GF-D8 (cell line): Measurements from ENCODE around the gene SMPD2.
"Not testable (repeated sequence)": the region's sequence is repeated elsewhere in the genome, so short reads cannot be mapped to it uniquely, and the experiment has no call there.

Experiments used
- DNase-seq: peaks from one replicate; lab custom pipeline; 2025; lab: John Stamatoyannopoulos, UW

The SMPD2 gene

DNA sequence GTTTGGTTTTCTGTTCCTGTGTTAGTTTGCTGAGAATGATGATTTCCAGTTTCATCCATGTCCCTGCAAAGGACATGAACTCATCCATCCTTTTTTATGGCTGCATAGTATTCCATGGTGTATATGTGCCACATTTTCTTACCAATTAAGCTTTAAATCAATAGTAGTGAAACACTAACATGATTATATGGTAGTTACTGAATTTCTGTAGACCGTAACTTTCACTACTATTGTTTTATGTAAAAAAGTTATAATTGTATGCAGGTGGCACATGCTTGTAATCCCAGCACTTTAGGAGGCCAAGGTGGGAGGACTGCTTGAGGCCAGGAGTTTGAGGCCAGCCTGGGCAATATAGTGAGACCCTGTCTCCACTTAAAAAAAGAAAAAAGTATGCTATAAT is 20.7 kb downstream of the SMPD2 start:
- DNase-seq = not testable (repeated sequence)

DNA sequence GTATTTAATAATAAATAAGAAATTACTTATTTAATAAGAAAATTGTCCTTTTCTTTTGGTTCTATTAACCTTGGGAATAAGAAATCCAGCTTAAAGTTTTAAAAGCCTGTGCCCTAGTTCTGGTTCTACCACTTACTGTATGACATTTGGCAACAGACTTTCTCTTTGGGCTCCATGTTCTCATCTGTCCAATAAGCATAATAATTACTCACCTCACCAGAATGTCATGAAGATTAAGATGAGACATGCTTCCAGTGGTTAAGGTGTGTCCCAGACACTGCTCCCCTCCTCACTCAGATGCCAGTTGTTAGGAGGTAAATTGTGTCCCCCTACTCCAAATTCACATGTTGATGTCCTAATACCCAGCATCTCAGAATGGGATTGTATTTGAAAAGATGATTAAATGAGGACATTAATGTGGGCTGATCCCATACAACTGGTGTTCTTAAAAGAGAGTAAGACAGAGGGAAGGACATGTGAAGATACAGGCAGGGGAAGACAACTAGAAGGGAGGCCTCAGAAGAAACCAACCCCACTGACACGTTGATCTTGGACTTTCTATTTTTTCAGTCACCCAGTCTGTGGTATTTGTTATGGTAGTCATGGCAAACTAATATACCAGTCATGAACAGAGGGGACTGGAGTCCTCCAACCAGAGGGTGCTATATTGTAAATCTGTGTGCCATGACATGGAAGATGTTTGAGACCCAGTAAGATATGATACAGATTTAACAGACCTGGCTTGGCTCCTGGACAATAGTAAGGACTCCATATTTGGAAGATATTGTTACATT is 21.4 kb downstream of the SMPD2 start:
- no peak for DNase-seq

DNA sequence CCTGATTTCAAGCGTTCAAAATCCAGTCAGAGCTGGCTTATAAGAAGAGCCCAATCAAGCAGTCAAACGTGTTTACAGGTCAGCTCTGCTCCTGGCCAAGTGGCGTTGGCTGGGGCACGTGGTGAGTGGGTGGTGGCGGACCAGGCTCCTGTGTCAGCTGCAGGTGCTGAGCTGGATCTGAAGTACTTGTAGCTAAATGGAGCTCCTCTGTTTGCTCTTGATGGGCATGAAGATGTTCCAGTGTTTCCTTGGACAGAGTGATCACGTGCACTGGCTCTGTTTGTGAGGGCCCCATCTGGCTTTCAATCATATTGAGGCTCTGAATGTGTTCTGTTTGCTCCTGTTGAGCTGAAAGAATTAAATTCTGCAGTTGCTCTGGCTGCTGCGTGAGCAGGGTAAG is 25.2 kb downstream of the SMPD2 start:
- no peak for DNase-seq

DNA sequence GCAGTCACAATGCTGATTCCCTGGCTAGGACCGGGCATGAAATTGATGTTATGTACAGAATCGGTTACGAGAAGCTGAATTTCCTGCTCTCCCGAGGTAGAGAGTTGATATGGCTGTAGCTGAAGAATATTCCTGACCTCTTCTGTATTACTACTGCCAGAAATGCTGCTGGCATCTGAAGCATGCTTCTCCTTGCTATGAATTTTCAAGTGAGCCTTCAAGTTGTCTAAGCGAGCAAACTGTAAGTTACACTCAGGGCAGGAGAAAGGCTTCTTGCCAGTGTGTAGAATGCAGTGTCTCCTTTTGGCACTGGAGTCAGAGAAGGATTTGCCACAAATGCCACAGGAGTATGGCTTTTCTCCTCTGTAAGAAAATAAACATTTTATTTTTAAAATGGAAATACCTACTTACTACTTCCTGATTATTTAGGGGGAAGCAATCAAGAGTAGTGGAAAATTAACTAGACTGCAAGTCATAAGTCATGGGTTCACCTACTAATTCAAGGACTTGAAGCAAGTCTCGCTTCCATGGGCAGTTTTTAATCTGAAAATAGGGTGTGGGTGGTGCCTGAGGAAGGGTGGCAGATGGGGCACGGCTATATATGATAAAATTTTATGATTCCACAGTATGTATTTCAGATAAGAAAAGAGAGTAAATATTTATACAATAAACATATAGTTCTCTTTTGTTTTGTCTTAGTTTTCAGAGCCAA is 25.8 kb downstream of the SMPD2 start:
- no peak for DNase-seq

DNA sequence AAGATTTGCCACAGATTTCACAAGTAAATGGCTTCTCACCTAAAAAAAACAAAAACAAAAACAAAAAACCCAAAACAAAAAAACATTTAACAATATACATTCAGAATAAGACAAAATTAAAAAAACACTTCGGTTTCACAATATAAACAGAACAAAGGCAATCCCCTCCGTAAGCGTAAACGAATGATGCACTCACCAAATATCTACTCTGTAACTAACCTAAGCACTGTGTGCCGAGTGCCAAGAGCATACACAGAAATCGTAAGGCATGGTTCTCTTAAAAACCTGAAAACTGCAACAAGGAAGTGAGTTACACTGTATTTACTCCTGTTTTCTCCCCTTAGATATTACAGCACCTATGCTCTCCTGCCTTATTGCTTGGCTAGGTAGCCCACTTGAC is 27.2 kb downstream of the SMPD2 start:
- DNase-seq = no peak

DNA sequence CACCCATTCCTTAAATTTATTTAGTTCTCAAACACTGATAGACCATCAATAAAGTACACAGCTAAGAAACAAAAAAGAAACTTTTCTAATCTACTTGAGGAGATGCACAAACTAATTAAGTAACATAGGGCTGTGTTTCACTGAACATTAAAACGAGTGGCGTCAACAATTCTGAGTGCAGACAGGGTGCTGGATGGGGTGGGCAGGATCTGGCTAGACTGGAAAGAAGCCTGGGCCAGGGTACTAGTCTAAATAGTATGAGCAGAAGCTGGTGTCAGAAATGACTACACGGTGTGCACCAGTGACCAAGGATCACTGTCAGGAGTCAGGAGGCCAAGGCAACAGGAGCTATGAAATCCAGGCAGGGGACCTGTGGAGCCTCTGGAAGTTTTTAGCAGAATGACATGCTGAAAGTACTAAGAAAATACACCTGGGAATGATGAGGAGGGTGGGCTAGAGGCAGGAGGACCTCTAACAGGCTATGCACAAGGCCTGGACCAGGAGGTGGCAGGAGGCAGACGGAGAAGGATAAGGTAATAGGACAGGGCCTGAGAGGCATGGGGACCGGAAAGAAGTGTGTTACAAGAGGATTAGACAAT is 29.2 kb downstream of the SMPD2 start:
- no peak for DNase-seq

DNA sequence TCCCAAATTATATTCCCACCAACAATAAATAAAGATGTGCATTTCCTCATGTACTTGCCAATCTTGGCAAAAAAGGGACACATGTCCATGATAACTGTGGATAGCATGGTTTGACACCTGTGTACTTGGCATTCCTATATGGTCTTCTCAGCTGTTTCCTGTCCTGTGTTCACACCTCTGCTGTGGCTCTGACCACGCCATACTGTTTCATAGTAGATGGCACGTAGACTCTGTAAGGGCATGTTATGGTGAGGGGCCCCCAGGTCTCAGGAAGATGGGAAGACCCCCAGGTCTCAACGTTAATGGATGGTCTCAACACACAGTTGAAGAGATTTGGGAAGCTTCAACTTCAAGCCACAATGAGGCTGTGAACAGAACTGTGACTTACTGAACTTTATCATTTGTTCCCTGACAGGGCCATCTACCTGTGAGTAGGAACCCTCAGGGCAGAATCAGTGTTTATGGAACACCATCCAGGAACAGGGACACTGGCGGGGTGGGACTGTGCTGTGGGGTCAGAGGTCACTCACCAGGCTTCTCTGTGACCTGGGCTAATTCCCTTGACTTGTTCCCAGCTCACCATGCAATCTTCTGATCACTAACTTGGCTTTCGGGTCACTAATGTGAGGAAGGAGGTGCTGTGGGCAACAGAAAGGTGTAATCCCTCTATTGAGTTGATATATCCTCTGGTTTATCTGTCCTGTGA is 30.7 kb downstream of the SMPD2 start:
- no peak for DNase-seq

DNA sequence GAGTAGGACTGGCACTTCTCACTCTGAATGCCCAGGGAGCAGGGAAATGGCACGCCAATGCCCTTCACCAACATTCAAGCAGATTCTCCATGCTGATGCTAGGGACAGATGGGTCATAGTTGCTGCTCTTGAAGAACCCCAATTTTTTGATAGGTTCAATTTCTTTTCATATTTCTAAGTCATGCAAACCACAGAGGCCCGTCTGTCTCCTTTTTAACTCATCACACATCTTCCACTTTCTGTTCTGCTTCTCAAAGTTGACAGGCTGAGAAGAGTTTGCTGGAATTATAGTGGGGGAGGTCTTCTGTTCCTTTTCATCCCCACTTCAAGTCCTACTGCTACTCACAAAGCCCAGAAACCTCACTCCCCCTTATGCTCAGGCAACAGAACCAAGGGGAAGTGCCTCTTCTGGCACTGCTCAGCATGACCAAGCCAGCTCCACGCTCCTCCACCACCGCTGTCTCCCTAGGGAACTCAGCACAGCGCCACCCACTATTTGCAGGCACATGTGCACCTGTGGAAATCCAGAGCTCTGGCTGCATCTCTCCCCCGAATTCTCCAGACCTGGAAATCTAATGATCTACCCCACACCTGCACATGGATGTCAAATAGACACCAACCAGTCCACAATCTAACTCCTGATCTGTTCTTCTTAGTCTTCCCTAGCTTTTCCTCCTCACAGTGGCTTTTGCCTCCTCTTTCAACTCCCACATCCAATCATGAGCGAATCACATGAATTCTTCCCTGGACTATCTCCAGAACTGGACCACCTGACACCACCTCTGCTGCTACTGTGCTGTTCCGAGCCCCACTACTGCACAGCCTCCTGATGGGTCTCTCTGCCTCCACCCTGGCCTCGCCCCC is 31.8 kb downstream of the SMPD2 start:
- no peak for DNase-seq

DNA sequence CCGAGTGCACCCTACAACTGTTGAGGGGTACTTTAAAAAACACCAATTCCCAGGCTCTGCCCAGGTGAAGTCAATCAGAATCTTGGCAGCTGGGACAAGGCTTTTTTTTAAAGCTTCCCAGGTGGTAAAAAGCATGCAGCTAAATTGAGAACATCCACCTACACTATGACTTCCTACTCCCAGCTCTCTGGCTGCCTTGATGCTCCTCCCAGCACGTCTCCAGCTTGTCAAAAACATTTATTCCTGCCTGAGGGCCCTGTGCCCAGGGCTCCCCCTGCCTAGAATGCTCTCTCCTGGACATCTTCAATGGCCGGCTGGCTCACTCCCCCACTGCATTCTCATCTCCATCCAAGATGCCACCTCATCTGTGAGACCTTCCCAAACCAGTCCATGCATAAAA is 32.6 kb downstream of the SMPD2 start:
- no peak for DNase-seq

DNA sequence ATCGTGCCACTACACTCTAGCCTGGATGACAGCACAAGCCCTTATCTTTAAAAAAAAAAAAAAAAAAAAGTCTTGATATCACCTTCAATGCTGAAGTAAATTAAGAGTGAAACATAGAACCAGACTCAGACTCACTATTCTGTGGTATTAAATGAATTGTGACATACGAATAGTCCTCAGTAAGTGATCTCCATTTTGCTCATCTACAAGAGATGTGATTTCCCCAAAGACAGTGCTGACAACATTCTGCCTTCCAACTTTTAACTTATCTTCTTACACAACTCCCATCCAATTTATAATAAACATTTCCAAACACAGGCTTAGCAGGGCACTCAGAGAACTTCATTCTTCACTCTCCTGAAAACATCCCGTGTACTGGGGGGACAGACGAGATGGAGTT is 34.5 kb downstream of the SMPD2 start:
- DNase-seq = no peak

DNA sequence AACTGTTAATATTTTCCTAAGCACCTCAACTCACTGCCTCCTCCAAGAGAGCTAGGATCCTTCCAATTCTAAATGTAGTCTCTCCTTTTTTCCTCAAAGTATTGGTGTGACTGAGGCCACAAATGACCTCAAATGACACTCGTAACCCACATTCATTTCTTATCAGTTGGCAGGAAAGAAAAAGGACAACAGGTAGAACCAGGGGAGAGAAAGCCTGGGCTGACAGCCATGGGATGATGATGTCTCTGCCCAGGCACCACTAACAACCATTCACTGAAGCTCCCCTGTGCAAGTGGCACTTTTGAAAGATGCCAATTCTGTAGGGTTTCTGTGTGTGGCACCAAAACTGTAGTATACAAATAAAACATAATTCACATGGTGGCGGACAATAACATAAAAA is 35.1 kb downstream of the SMPD2 start:
- no peak for DNase-seq

DNA sequence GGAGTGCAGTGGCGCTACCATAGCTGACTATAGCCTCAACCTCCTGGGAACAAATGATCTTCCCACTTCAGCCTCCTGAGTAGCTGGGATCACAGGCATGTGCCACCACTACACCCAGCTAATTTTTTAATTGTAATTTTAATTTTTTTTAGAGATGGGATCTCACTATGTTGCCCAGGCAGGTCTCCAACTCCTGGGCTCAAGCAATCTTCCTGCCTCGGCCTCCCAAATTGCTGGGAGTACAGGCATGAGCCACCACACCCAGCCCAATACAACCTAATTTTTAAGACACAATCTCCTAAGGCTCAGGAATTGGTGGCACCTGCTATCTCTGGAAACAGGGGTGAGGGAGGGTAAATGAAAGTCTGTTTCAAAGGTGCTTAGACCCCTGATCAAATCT is 36.7 kb downstream of the SMPD2 start:
- no peak for DNase-seq

DNA sequence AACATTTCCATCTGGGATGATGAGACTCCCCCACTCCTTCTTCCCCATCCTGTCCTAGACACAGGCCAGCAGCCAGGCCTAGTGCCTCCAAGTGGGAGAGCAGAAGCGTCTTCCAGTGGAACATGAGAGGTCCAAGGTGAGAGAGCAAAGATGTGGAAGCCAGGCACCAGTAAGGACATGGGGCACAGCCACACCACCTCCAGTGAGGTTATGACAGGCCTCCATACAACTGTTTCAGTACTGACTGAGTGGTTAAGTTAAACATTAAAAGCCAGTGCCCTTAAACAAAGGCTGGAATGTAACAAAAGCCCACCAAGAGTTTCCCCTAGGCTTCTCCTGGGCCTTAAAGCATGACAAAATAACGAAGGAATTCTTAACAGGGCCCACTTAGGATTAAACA is 37.2 kb downstream of the SMPD2 start:
- DNase-seq = no peak

DNA sequence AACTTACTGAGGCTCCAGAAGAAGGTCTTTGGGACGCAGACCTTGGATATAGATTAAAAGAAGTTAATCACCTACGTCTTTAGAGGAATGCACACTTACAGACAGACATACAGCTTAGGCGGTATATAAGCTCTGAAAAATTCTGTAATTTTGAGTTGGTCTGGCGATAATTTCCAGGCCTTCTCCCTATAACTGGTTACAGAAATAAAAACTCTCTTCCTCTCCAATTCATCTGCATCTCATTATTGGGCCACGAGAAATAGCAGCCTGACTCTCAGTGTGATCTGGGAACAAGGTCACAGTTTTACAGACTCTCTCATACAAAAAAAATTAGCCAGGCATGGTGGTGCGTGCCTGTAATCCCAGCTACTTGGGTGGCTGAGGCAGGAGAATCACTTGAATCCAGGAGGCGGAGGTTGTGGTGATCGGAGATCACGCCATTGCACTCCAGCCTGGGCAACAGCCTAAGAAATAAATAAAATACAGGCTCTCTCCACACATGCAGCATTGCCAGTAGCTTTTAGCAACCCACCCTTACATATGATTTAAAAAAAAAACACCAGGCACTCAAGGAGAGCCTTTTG is 37.8 kb downstream of the SMPD2 start:
- DNase-seq = no peak

DNA sequence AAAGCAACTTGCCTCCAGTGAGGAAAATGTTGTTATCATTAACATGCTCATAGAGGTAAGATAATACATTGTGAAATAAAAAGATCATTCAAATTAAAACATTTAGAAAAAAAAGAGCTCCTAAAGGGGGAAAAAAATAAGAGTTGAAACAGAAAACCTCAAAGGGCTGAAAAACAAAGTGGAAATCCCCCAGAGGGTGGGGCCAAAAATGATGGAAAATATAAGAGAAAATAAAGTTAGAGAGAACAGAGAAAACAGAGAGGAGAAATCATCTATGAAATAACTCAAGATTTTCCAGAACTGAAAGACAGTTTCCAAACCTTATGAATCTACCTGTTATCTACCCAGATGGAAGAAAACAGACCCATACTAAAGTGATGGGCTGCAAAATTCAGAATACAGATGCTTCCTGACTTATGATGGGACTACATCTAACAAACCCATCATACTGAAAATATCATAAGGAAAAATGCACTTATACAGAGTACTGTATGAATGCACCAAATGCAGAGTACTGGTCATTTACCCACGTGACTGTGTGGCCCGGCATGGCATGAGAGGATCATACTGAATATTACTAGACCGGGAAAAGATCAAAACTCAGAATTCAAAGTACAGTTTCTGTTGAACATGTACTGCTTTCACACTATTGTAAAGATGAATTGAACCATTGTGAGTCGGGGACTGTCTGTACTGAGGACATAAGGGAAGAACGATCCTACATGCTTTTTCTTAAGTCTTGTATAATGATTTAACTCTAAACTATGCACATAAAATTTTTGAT is 38.5 kb downstream of the SMPD2 start:
- no peak for DNase-seq

DNA sequence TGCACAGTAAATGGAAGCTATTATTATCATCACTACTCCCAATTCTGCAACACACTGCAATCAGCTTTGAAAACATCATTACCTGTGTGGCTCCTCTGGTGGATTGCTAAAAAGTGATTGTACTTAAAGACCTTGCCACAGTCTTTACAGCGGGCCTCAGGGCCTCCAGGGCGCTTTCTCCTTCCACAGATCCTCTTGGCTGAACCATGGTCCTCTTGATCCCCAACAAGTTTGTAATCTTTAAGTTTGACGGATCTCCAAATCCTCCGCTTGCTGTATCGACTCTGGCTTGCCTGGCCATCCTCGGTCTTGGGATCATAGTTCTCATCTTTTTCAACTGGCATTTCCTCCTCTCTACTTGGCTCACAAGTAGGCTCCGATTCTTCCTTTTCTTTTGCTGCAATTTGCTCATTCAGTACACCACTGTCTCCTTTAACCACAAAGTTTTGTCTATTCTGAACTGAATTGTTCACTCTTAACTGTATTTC is 40.5 kb downstream of the SMPD2 start:
- no peak for DNase-seq

DNA sequence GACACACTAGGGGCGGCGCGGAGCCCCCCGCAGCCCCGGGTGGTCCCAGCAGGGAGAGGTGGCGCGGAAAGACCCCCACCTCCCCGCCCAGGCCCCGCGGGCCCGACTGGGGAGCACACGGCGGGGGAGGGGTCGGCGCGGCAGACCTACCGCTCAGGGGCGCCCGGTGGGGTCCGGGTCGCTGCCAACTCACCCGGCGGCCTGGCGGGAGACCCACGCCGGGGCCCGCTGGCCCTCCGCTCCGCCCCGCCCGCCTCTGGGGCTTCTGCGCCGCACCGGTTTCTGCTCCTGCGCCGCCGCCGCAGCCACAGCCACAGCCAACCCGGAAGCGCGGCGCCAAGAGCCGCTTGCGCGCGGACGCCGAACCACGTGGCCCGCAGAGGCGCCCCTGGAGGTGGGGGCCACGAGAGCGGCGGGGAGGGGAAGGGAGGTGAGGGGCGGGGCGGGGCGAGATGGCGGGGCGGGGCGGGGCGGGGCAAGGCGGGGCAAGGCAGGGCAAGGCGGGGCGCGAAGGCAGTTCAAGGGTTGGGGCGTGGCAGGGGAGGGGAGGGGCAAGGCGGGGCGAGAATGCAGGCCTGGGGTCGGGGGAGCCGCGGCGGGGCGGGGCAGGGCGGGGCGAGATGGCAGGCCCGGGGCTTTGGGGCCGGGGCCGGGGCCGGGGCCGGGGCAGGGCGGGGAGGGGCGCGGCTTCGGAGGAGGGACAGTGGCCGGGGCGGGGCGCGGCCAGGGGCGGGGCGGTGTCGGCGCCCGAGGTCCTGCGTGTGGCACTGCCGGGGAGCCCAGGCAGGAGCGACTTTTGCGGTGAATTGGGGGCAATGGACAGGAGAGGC is 42.6 kb downstream of the SMPD2 start, which contains the start of gene ZBTB24:
ZBTB24 (minus strand) TSS at position 315 of the 830 bp plus-strand sequence. CDS start 1,193 bp downstream, outside the sequence.
- DNase-seq = peak; percentile 56

DNA sequence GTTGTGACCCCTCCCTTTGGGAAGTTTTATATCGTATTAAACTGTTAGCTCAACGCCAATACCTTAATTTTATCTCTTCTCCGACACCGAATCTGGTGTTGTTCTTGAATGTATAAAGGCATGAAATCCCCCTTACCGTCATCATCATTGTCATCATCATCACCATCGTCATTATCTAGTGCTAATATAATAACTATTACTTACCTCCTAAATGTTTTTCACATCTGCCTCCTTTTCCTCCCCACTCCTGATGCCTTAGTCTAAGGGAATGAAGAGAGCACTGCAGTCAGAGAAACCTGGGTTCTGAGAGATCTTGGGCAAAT is 43.2 kb downstream of the SMPD2 start:
- DNase-seq = no peak

DNA sequence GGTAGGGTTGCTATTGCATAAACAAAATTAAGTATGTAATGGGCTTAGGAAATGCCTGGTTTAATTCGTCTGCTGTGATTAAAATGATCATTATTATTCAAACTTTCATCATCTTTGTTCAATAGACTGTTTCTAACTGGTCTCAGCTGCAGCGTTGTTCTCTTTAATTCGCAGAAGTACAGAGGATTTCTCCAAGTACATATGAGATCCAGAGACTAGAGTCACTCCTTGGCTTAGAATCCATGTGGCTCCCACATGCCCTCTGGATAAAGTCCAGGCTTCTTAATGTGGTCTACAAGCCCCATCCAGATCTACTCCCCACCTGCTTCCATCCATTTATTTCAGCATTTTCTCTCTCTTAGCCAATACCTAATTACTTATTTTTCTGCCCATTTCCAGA is 43.6 kb downstream of the SMPD2 start:
- no peak for DNase-seq
